Endodermal cell (in vitro differentiated cells): ENCODE measurements around the gene PRKAR2B. TPM values are rescaled to one million over a fixed set of nuclear protein-coding genes. Genes with fewer than 3 reads are reported as not detected.

Source experiments
- DNase-seq: peaks from one replicate; pipeline ENCODE4 v3.0.0-alpha.2; 2017
- H3K27ac ChIP-seq: 2 replicates; pipeline ENCODE4 v1.5.1; 2013; ENCODE audit warnings: mild to moderate bottlenecking, low read depth, low read length, moderate library complexity
- H3K27me3 ChIP-seq: 2 replicates; pipeline ENCODE4 v1.6.1; 2013; ENCODE audit warnings: mild to moderate bottlenecking, low read length, moderate library complexity; ENCODE audit not compliant: insufficient read depth, control insufficient read depth, poor library complexity, severe bottlenecking
- H3K36me3 ChIP-seq: 2 replicates; pipeline ENCODE4 v1.7.0; 2013; ENCODE audit warnings: mild to moderate bottlenecking, low read length, moderate library complexity; ENCODE audit not compliant: control insufficient read depth, insufficient read depth
- H3K4me1 ChIP-seq: one replicate; pipeline ENCODE4 v1.7.0; 2013; ENCODE audit warnings: low read length; ENCODE audit not compliant: control insufficient read depth, insufficient read depth
- H3K4me3 ChIP-seq: 2 replicates; pipeline ENCODE4 v1.5.1; 2013; ENCODE audit warnings: mild to moderate bottlenecking, low read length, moderate library complexity
- H3K9ac ChIP-seq: 2 replicates; pipeline ENCODE4 v1.6.1; 2013; ENCODE audit warnings: mild to moderate bottlenecking, low read length, moderate library complexity; ENCODE audit not compliant: poor library complexity, severe bottlenecking; ENCODE audit errors: extremely low read depth
- H3K9me3 ChIP-seq: 2 replicates; pipeline ENCODE4 v1.6.1; 2013; ENCODE audit warnings: mild to moderate bottlenecking, low read length, moderate library complexity; ENCODE audit not compliant: control insufficient read depth
- H3K27ac Mint-ChIP-seq: 2 replicates; pipeline ENCODE4 v1.8.0; 2020; ENCODE audit warnings: mixed read lengths
- H3K27me3 Mint-ChIP-seq: 2 replicates; pipeline ENCODE4 v1.8.0; 2021; ENCODE audit warnings: mild to moderate bottlenecking, mixed read lengths; ENCODE audit not compliant: insufficient read depth
- H3K36me3 Mint-ChIP-seq: 2 replicates; pipeline ENCODE4 v1.8.0; 2020; ENCODE audit warnings: low read depth, mixed read lengths
- H3K4me1 Mint-ChIP-seq: 2 replicates; pipeline ENCODE4 v1.8.0; 2020; ENCODE audit warnings: mixed read lengths
- H3K4me3 Mint-ChIP-seq: 2 replicates; pipeline ENCODE4 v1.8.0; 2020; ENCODE audit warnings: mild to moderate bottlenecking, moderate library complexity, mixed read lengths
- H3K9me3 Mint-ChIP-seq: 2 replicates; pipeline ENCODE4 v1.8.0; 2020; ENCODE audit warnings: mild to moderate bottlenecking, mixed read lengths
- CTCF ChIP-seq: fragments of 200-600 bp; sonication (generic); conservative IDR thresholded peaks from 2 replicates; pipeline ENCODE4 v1.5.0; 2021; ENCODE audit warnings: antibody characterized with exemption, mild to moderate bottlenecking
- WGBS, 2 experiments: methylation state at CpG; one replicate each; pipeline versions ENCODE4 v1.1.5 to v1.1.7; 2013; ENCODE audit warnings: missing lambda C conversion rate in 2 of 2, mixed read lengths in 1 of 2; ENCODE audit not compliant: insufficient coverage in 1 of 2, insufficient read length in 1 of 2; 5-methylcytosine and 5-hydroxymethylcytosine counted together
- total RNA-seq, 2 donors: library from RNA; stranded (reverse); fragmentation: NEBNext Ultra II Directional in 1 of 2; extraction: Animal tissue kit (Norgen Biotek cat#: 25700) in 1 of 2; gene quantifications; 2 replicates in 1 of 2; 3 replicates in 1 of 2; pipeline ENCODE4 v1.2.1, GENCODE V29; 2021

Gene PRKAR2B
- total RNA-seq, 2 donors from 2014 or later: 7.3 to 10.2 TPM

GRCh38 chr7:107029061-107029763 lies 15.3 kb upstream of the PRKAR2B start:
- H3K27me3 Mint-ChIP-seq: peaks cover 16% of the 10 kb centered on the region
- no peak overlapping the region for H3K4me3 Mint-ChIP-seq
- no peaks in the 10 kb centered on the region for H3K4me1 ChIP-seq
- no peak overlapping the region for H3K27ac Mint-ChIP-seq
- H3K9ac ChIP-seq: no peak overlapping the region
- H3K36me3 ChIP-seq: no peaks in the 10 kb centered on the region
- no peaks in the 10 kb centered on the region for H3K9me3 Mint-ChIP-seq
- no peak overlapping the region for H3K4me3 ChIP-seq
- WGBS, 2 experiments: 71 to 84% methylated on average over 1 to 5 of the region's 5 CpGs
- no peaks in the 10 kb centered on the region for H3K27me3 ChIP-seq
- TF ChIP-seq CTCF: no peak
- no peak for DNase-seq
- no peaks in the 10 kb centered on the region for H3K9me3 ChIP-seq
- H3K36me3 Mint-ChIP-seq: no peaks in the 10 kb centered on the region
- H3K4me1 Mint-ChIP-seq: peaks cover 4% of the 10 kb centered on the region
- H3K27ac ChIP-seq: no peak overlapping the region

GRCh38 chr7:107029764-107030286 lies 14.7 kb upstream of the PRKAR2B start:
- Histone ChIP-seq H3K9ac (no peak overlapping the region), H3K9me3 (no peaks in the 10 kb centered on the region), H3K4me1 (no peaks in the 10 kb centered on the region), H3K27ac (no peak overlapping the region), H3K36me3 (no peaks in the 10 kb centered on the region), H3K27me3 (no peaks in the 10 kb centered on the region), H3K4me3 (no peak overlapping the region)
- Mint-ChIP-seq H3K27ac (no peak overlapping the region), H3K9me3 (no peaks in the 10 kb centered on the region), H3K27me3 (peaks cover 19% of the 10 kb centered on the region), H3K4me1 (peaks cover 4% of the 10 kb centered on the region), H3K4me3 (no peak overlapping the region), H3K36me3 (no peaks in the 10 kb centered on the region)
- 80 to 87% methylated on average over 1 to 4 of the region's 4 CpGs for WGBS, 2 experiments
- TF ChIP-seq CTCF: no peak
- DNase-seq: no peak

GRCh38 chr7:107032050-107032449 lies 12.5 kb upstream of the PRKAR2B start:
- Mint-ChIP-seq H3K36me3 (no peaks in the 10 kb centered on the region), H3K4me1 (peaks cover 4% of the 10 kb centered on the region), H3K27ac (no peak overlapping the region), H3K4me3 (no peak overlapping the region), H3K9me3 (peaks cover 2% of the 10 kb centered on the region), H3K27me3 (peaks cover 19% of the 10 kb centered on the region)
- 89 to 92% methylated on average over 1 to 2 of the region's 2 CpGs for WGBS, 2 experiments
- H3K4me1 ChIP-seq: no peaks in the 10 kb centered on the region
- no peak for DNase-seq
- no peak for TF ChIP-seq CTCF
- no peaks in the 10 kb centered on the region for H3K9me3 ChIP-seq
- no peaks in the 10 kb centered on the region for H3K36me3 ChIP-seq
- H3K27ac ChIP-seq: no peak overlapping the region
- H3K4me3 ChIP-seq: no peak overlapping the region
- no peaks in the 10 kb centered on the region for H3K27me3 ChIP-seq
- H3K9ac ChIP-seq: no peak overlapping the region
